Measurements from ENCODE around the gene STX16. TPM values are rescaled to one million over a fixed set of nuclear protein-coding genes. Genes with fewer than 3 reads are reported as not detected.
A peak's percentile ranks its signal among the peaks of the same experiment; 100 is the strongest.

The STX16 gene
- total RNA-seq, 1 experiment from 2014 or later, result 97.0 TPM

- Histone ChIP-seq H3K4me3 (ENCODE audit: low read depth, low read length) (no peak overlapping the region), H3K4me1 (no peaks in the 10 kb centered on the region), H3K36me3 (ENCODE audit: control insufficient read depth, insufficient read depth, low read length) (no peaks in the 10 kb centered on the region), H3K27me3 (replicated peaks; ENCODE audit: control insufficient read depth, insufficient read depth, low read length) (no peaks in the 10 kb centered on the region), H3K9me3 (no peaks in the 10 kb centered on the region)
- no peak for DNase-seq
- ChIA-PET CTCF (no interaction called here), POLR2A (interaction anchor here (0.6 kb wide), 1 partner anchor 843 kb away, joined by 3 read pairs; no protein-coding TSS in a partner anchor)
- H3K9me3 Mint-ChIP-seq (ENCODE audit: unreplicated experiment), result no peaks in the 10 kb centered on the region
- BruUV-seq (replicated peaks), result no TSS peak
- no peaks in the 10 kb centered on the region for H3K4me1 Mint-ChIP-seq (ENCODE audit: low read depth, unreplicated experiment)
- H3K27ac Mint-ChIP-seq (ENCODE audit: unreplicated experiment), result no peak overlapping the region
- TF ChIP-seq CTCF (IDR thresholded peaks at IDR 0.05; ENCODE audit: insufficient read depth in 1 of 2, low read depth in 1 of 2, low read length in 1 of 2, severe bottlenecking in 1 of 2, unreplicated experiment in 1 of 2), result no peak
- intact Hi-C loops (cut with micrococcal nuclease; ENCODE audit: unreplicated experiment), result no loop called here
- peaks cover 14% of the 10 kb centered on the region for H3K36me3 Mint-ChIP-seq (ENCODE audit: insufficient read depth, unreplicated experiment)
- no peak overlapping the region for H3K4me3 Mint-ChIP-seq (ENCODE audit: unreplicated experiment)
- peaks cover 16% of the 10 kb centered on the region for H3K27me3 Mint-ChIP-seq (ENCODE audit: insufficient read depth, unreplicated experiment)
Measured at GRCh38 chr20:58717278-58718091, 66.4 kb downstream of the STX16 start.

GRCh38 chr20:58718121-58718563, 67.1 kb downstream of the STX16 start:
- CTCF ChIA-PET, result no interaction called here
- H3K36me3 Mint-ChIP-seq (ENCODE audit: insufficient read depth, unreplicated experiment), result peaks cover 10% of the 10 kb centered on the region
- H3K4me1 ChIP-seq, result no peaks in the 10 kb centered on the region
- TF ChIP-seq CTCF (IDR thresholded peaks at IDR 0.05; ENCODE audit: insufficient read depth in 1 of 2, low read depth in 1 of 2, low read length in 1 of 2, severe bottlenecking in 1 of 2, unreplicated experiment in 1 of 2), result no peak
- H3K4me1 Mint-ChIP-seq (ENCODE audit: low read depth, unreplicated experiment), result no peaks in the 10 kb centered on the region
- H3K4me3 Mint-ChIP-seq (ENCODE audit: unreplicated experiment), result no peak overlapping the region
- intact Hi-C loops (cut with micrococcal nuclease; ENCODE audit: unreplicated experiment), result no loop called here
- DNase-seq, result peak in 1 of 2 experiments; percentile 37
- no TSS peak for BruUV-seq (replicated peaks)
- H3K4me3 ChIP-seq (ENCODE audit: low read depth, low read length), result no peak overlapping the region
- no peaks in the 10 kb centered on the region for H3K36me3 ChIP-seq (ENCODE audit: control insufficient read depth, insufficient read depth, low read length)
- POLR2A ChIA-PET, result interaction anchor here (0.6 kb wide), 1 partner anchor 842 kb away, joined by 3 read pairs; no protein-coding TSS in a partner anchor
- no peak overlapping the region for H3K27ac Mint-ChIP-seq (ENCODE audit: unreplicated experiment)
- H3K27me3 Mint-ChIP-seq (ENCODE audit: insufficient read depth, unreplicated experiment), result peaks cover 23% of the 10 kb centered on the region
- peaks cover 3% of the 10 kb centered on the region; the same call in 1 of the 2 replicates for H3K27me3 ChIP-seq (replicated peaks; ENCODE audit: control insufficient read depth, insufficient read depth, low read length)
- no peaks in the 10 kb centered on the region for H3K9me3 ChIP-seq
- no peaks in the 10 kb centered on the region for H3K9me3 Mint-ChIP-seq (ENCODE audit: unreplicated experiment)

- Histone ChIP-seq H3K27me3 (replicated peaks; ENCODE audit: control insufficient read depth, insufficient read depth, low read length) (peaks cover 6% of the 10 kb centered on the region), H3K4me1 (no peaks in the 10 kb centered on the region), H3K36me3 (ENCODE audit: control insufficient read depth, insufficient read depth, low read length) (no peaks in the 10 kb centered on the region), H3K9me3 (no peaks in the 10 kb centered on the region), H3K4me3 (ENCODE audit: low read depth, low read length) (no peak overlapping the region)
- H3K27me3 Mint-ChIP-seq (ENCODE audit: insufficient read depth, unreplicated experiment), result peaks cover 29% of the 10 kb centered on the region
- POLR2A ChIA-PET, result no interaction called here
- no peak overlapping the region for H3K27ac Mint-ChIP-seq (ENCODE audit: unreplicated experiment)
- no peak overlapping the region for H3K4me3 Mint-ChIP-seq (ENCODE audit: unreplicated experiment)
- no peaks in the 10 kb centered on the region for H3K4me1 Mint-ChIP-seq (ENCODE audit: low read depth, unreplicated experiment)
- peak in 1 of 2 experiments; percentile 35 for DNase-seq
- no peak for TF ChIP-seq CTCF (IDR thresholded peaks at IDR 0.05; ENCODE audit: insufficient read depth in 1 of 2, low read depth in 1 of 2, low read length in 1 of 2, severe bottlenecking in 1 of 2, unreplicated experiment in 1 of 2)
- intact Hi-C loops (cut with micrococcal nuclease; ENCODE audit: unreplicated experiment), result no loop called here
- BruUV-seq (replicated peaks), result no TSS peak
- no peaks in the 10 kb centered on the region for H3K9me3 Mint-ChIP-seq (ENCODE audit: unreplicated experiment)
- peaks cover 10% of the 10 kb centered on the region for H3K36me3 Mint-ChIP-seq (ENCODE audit: insufficient read depth, unreplicated experiment)
- CTCF ChIA-PET, result interaction anchor here (0.6 kb wide), 2 partner anchors 75 to 96 kb away, joined by 3 to 4 read pairs; no protein-coding TSS in a partner anchor
Measured at GRCh38 chr20:58718729-58719128, 67.6 kb downstream of the STX16 start.
